IMR-90 (cell line): ENCODE measurements around the gene CMIP. TPM values are rescaled to one million over a fixed set of nuclear protein-coding genes. Genes with fewer than 3 reads are reported as not detected.

Source experiments
- ATAC-seq: fragments of 200-7000 bp; cut with Tn5 transposase; 2 replicates; pipeline ENCODE4 v1.9.1; 2020; ENCODE audit warnings: low read depth, mild to moderate bottlenecking, moderate library complexity
- BruUV-seq: library from RNA; stranded (reverse); fragments of 400-500 nt; replicated peaks from 2 replicates; lab custom pipeline; 2021; lab: Mats Ljungman, UMichigan
- CTCF ChIA-PET: fragments of 300-600 bp; formaldehyde crosslinking; extraction: SDS; loops from one replicate; lab custom pipeline; 2021; ENCODE audit warnings: antibody characterized with exemption; lab: Yijun Ruan, JAX
- POLR2A ChIA-PET: fragments of 300-600 bp; sonication (Branson Sonifier 250); formaldehyde crosslinking; loops from one replicate; lab custom pipeline; 2022; ENCODE audit warnings: antibody characterized with exemption; ENCODE audit not compliant: unreplicated experiment; lab: Charles Lee
- DNase-seq: peaks from one replicate; pipeline ENCODE4 v3.0.0; 2013
- H2AFZ ChIP-seq: replicated peaks from 2 replicates; pipeline ENCODE3; 2013; ENCODE audit warnings: low read length, mild to moderate bottlenecking; ENCODE audit not compliant: poor library complexity
- H2AK5ac ChIP-seq: 2 replicates; pipeline ENCODE4 v1.6.1; 2013; ENCODE audit warnings: low read depth, low read length, inconsistent platforms
- H2AK9ac ChIP-seq: replicated peaks from 2 replicates; pipeline ENCODE3; 2013; ENCODE audit warnings: mild to moderate bottlenecking, low read depth, low read length, moderate library complexity; ENCODE audit not compliant: poor library complexity
- H2BK120ac ChIP-seq: 2 replicates; pipeline ENCODE4 v1.6.1; 2013; ENCODE audit warnings: low read depth, low read length, inconsistent platforms
- H2BK15ac ChIP-seq: 3 replicates; pipeline ENCODE4 v1.6.1; 2013; ENCODE audit warnings: low read depth, low read length, inconsistent platforms
- H2BK20ac ChIP-seq: 2 replicates; pipeline ENCODE4 v1.6.1; 2013; ENCODE audit warnings: low read depth, mild to moderate bottlenecking, inconsistent platforms, low read length, moderate library complexity
- H2BK5ac ChIP-seq: 2 replicates; pipeline ENCODE4 v1.6.1; 2013; ENCODE audit warnings: mild to moderate bottlenecking, low read depth, low read length, inconsistent platforms; ENCODE audit not compliant: poor library complexity, severe bottlenecking
- H3K14ac ChIP-seq: replicated peaks from 2 replicates; pipeline ENCODE4 v1.6.1; 2013; ENCODE audit warnings: low read depth, low read length, inconsistent platforms
- H3K18ac ChIP-seq: 2 replicates; pipeline ENCODE4 v1.6.1; 2013; ENCODE audit warnings: low read depth, low read length, control low read depth
- H3K23ac ChIP-seq: 2 replicates; pipeline ENCODE4 v1.6.1; 2013; ENCODE audit warnings: low read depth, low read length, inconsistent platforms
- H3K27ac ChIP-seq: 2 replicates; pipeline ENCODE4 v1.5.1; 2013; ENCODE audit warnings: mild to moderate bottlenecking, control low read depth, low read length; ENCODE audit not compliant: insufficient read depth
- H3K27me3 ChIP-seq: 2 replicates; pipeline ENCODE4 v1.6.1; 2013; ENCODE audit warnings: low read length; ENCODE audit not compliant: control insufficient read depth, insufficient read depth
- H3K36me3 ChIP-seq: 2 replicates; pipeline ENCODE4 v1.6.1; 2013; ENCODE audit warnings: low read length, mixed read lengths; ENCODE audit not compliant: control insufficient read depth, insufficient read depth
- H3K4ac ChIP-seq: 2 replicates; pipeline ENCODE4 v1.6.1; 2013; ENCODE audit warnings: low read depth, low read length, inconsistent platforms
- H3K4me1 ChIP-seq: 2 replicates; pipeline ENCODE4 v1.6.1; 2013; ENCODE audit warnings: low read length, mixed read lengths; ENCODE audit not compliant: control insufficient read depth, insufficient read depth
- H3K4me2 ChIP-seq: 2 replicates; pipeline ENCODE4 v1.6.1; 2013; ENCODE audit warnings: low read depth, mild to moderate bottlenecking, control low read depth, low read length, moderate library complexity
- H3K4me3 ChIP-seq: 2 replicates; pipeline ENCODE4 v1.5.1; 2013; ENCODE audit warnings: low read depth, mild to moderate bottlenecking, control low read depth, low read length, moderate library complexity; ENCODE audit not compliant: insufficient read depth
- H3K56ac ChIP-seq: 2 replicates; pipeline ENCODE4 v1.6.1; 2013; ENCODE audit warnings: low read length, inconsistent platforms; ENCODE audit not compliant: insufficient read depth; ENCODE audit errors: extremely low read depth
- H3K79me1 ChIP-seq, 2 experiments: 2 replicates each; pipeline ENCODE4 v1.6.1; 2013; ENCODE audit warnings: low read length in 2 of 2, inconsistent platforms in 1 of 2, low read depth in 1 of 2
- H3K9ac ChIP-seq: 2 replicates; pipeline ENCODE4 v1.6.1; 2013; ENCODE audit warnings: low read depth, low read length, control low read depth
- H3K9me1 ChIP-seq: 2 replicates; pipeline ENCODE4 v1.6.1; 2013; ENCODE audit warnings: low read length, inconsistent platforms; ENCODE audit not compliant: insufficient read depth
- H3K9me3 ChIP-seq: 2 replicates; pipeline ENCODE4 v1.6.1; 2013; ENCODE audit warnings: low read length; ENCODE audit not compliant: control insufficient read depth, insufficient read depth
- H4K20me1 ChIP-seq: 2 replicates; pipeline ENCODE4 v1.6.1; 2013; ENCODE audit warnings: low read length, inconsistent platforms; ENCODE audit not compliant: insufficient read depth
- H4K5ac ChIP-seq: 2 replicates; pipeline ENCODE4 v1.6.1; 2013; ENCODE audit warnings: mild to moderate bottlenecking, low read depth, low read length, control low read depth
- H4K8ac ChIP-seq, 2 experiments: 2 replicates each; pipeline ENCODE4 v1.6.1; 2013; ENCODE audit warnings: low read depth in 2 of 2, low read length in 2 of 2, control low read depth in 1 of 2, inconsistent platforms in 1 of 2
- H4K91ac ChIP-seq: 2 replicates; pipeline ENCODE4 v1.6.1; 2013; ENCODE audit warnings: low read depth, low read length, inconsistent platforms; ENCODE audit not compliant: insufficient read depth
- BHLHE40 ChIP-seq: fragments of 150-350 bp; IDR thresholded peaks from 2 replicates; pipeline ENCODE4 v1.6.1; 2016; ENCODE audit warnings: mild to moderate bottlenecking, low read depth, low read length
- CEBPB ChIP-seq: IDR thresholded peaks from 2 replicates; pipeline ENCODE4 v1.6.1; 2012; ENCODE audit warnings: low read depth, low read length, improper control_type of control experiment
- CHD1 ChIP-seq: IDR thresholded peaks from 2 replicates; pipeline ENCODE4 v1.6.1; 2012; ENCODE audit warnings: low read depth, low read length, improper control_type of control experiment
- FOS ChIP-seq: fragments of 150-350 bp; IDR thresholded peaks from 2 replicates; pipeline ENCODE4 v1.6.1; 2016; ENCODE audit warnings: low read depth, low read length
- MAFK ChIP-seq: IDR thresholded peaks from 2 replicates; pipeline ENCODE4 v1.6.1; 2012; ENCODE audit warnings: low read depth, low read length, improper control_type of control experiment
- MAZ ChIP-seq: IDR thresholded peaks from 2 replicates; pipeline ENCODE4 v1.6.1; 2012; ENCODE audit warnings: low read depth, mild to moderate bottlenecking, low read length, improper control_type of control experiment, moderate library complexity, borderline replicate concordance
- MXI1 ChIP-seq: IDR thresholded peaks from 2 replicates; pipeline ENCODE4 v1.6.1; 2012; ENCODE audit warnings: low read depth, mild to moderate bottlenecking, low read length, moderate library complexity, borderline replicate concordance
- NFE2L2 ChIP-seq: fragments of 150-350 bp; IDR thresholded peaks from 2 replicates; pipeline ENCODE4 v1.6.1; 2016; ENCODE audit warnings: low read depth, mild to moderate bottlenecking, low read length
- POLR2A ChIP-seq: IDR thresholded peaks from 2 replicates; pipeline ENCODE4 v1.6.1; 2012; ENCODE audit warnings: mild to moderate bottlenecking, low read depth, low read length
- RAD21 ChIP-seq: IDR thresholded peaks from 2 replicates; pipeline ENCODE4 v1.6.1; 2012; ENCODE audit warnings: low read length, improper control_type of control experiment
- RCOR1 ChIP-seq: IDR thresholded peaks from 2 replicates; pipeline ENCODE4 v1.6.1; 2012; ENCODE audit warnings: mild to moderate bottlenecking, low read length, improper control_type of control experiment; ENCODE audit not compliant: insufficient replicate concordance
- RFX5 ChIP-seq: IDR thresholded peaks from 2 replicates; pipeline ENCODE4 v1.8.0; 2012; ENCODE audit warnings: low read depth, mild to moderate bottlenecking, low read length, moderate library complexity
- SMC3 ChIP-seq: fragments of 150-350 bp; IDR thresholded peaks from 2 replicates; pipeline ENCODE4 v1.6.1; 2016; ENCODE audit warnings: low read depth, mild to moderate bottlenecking, antibody characterized with exemption, low read length, moderate library complexity
- WGBS, 2 experiments: methylation state at CpG; one replicate each; pipeline versions ENCODE4 v1.1.5 to v1.1.7; 2013; ENCODE audit warnings: missing lambda C conversion rate in 2 of 2; ENCODE audit not compliant: insufficient read length in 1 of 2; ENCODE audit errors: extremely low coverage in 2 of 2; 5-methylcytosine and 5-hydroxymethylcytosine counted together
- dilution Hi-C: fragments of 300-500 bp; cut with HindIII; formaldehyde crosslinking; loops from one replicate; pipeline ENCODE4 v1.14.3; 2018; ENCODE audit warnings: low sequenced_read_pairs; ENCODE audit not compliant: unreplicated experiment
- in situ Hi-C: fragments of 300-500 bp; cut with MboI; formaldehyde crosslinking; loops from 3 replicates; pipeline ENCODE4 v1.14.3; 2019; ENCODE audit warnings: low sequenced_read_pairs, inconsistent platforms, mixed read lengths
- intact Hi-C: fragments of 100-400 bp; cut with micrococcal nuclease; formaldehyde crosslinking; loops from 2 replicates; pipeline ENCODE4 v1.10.0; 2022
- polyA plus RNA-seq, 3 experiments: library from polyadenylated mRNA; depleted of rRNA; stranded (reverse); fragments of >200 nt; gene quantifications; 2 replicates each; pipeline ENCODE4 v1.2.3, GENCODE V29; 2012; ENCODE audit warnings: low replicate concordance in 1 of 3
- total RNA-seq: library from RNA; depleted of rRNA; stranded (reverse); fragments of >200 nt; gene quantifications from 2 replicates; pipeline ENCODE4 v1.2.3, GENCODE V29; 2012
- TF ChIP-seq, protein P1 (sequence below): fragments of 150-350 bp; IDR thresholded peaks from 2 replicates; pipeline ENCODE4 v1.6.1; 2016; ENCODE audit warnings: low read depth, mild to moderate bottlenecking, low read length, moderate library complexity, borderline replicate concordance
- TF ChIP-seq, protein P2 (sequence below): conservative IDR thresholded peaks from 2 replicates; pipeline ENCODE4 v1.5.1; 2012; ENCODE audit warnings: mild to moderate bottlenecking, low read depth, low read length, improper control_type of control experiment
- TF ChIP-seq, protein P3 (sequence below): fragments of 150-350 bp; IDR thresholded peaks from 2 replicates; pipeline ENCODE4 v1.6.1; 2017; ENCODE audit warnings: mild to moderate bottlenecking, antibody characterized with exemption, low read length, low read depth

The CMIP gene
- total and polyA plus RNA-seq, 2 of the 4 experiments (the other 2 are of a cell fraction) = 3.2 to 11.6 TPM

GRCh38 chr16:81528256-81528655 is 83.6 kb downstream of the CMIP start:
- no peak overlapping the region for H2BK15ac ChIP-seq
- no peak overlapping the region for H2BK120ac ChIP-seq
- H2AK9ac ChIP-seq = no peak overlapping the region
- no peak overlapping the region for H3K27ac ChIP-seq
- no peak overlapping the region for H4K5ac ChIP-seq
- no peak overlapping the region for H3K14ac ChIP-seq
- H3K79me1 ChIP-seq = peaks cover 44 to 85% of the 10 kb centered on the region in 2 experiments
- H4K20me1 ChIP-seq = peaks cover 65% of the 10 kb centered on the region
- H2AFZ ChIP-seq = no peak overlapping the region
- no peak for TF ChIP-seq RAD21
- no peak for TF ChIP-seq SMC3
- no peak for TF ChIP-seq MXI1
- TF ChIP-seq RCOR1 = no peak
- TF ChIP-seq FOS = no peak
- no peak for TF ChIP-seq RFX5
- TF ChIP-seq BHLHE40 = no peak
- TF ChIP-seq MAFK = no peak
- no peak for TF ChIP-seq CHD1
- TF ChIP-seq NFE2L2 = no peak
- TF ChIP-seq, protein P1, sequence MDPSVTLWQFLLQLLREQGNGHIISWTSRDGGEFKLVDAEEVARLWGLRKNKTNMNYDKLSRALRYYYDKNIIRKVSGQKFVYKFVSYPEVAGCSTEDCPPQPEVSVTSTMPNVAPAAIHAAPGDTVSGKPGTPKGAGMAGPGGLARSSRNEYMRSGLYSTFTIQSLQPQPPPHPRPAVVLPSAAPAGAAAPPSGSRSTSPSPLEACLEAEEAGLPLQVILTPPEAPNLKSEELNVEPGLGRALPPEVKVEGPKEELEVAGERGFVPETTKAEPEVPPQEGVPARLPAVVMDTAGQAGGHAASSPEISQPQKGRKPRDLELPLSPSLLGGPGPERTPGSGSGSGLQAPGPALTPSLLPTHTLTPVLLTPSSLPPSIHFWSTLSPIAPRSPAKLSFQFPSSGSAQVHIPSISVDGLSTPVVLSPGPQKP = no peak
- no peak for TF ChIP-seq CEBPB
- no peak for TF ChIP-seq POLR2A
- TF ChIP-seq, protein P2, sequence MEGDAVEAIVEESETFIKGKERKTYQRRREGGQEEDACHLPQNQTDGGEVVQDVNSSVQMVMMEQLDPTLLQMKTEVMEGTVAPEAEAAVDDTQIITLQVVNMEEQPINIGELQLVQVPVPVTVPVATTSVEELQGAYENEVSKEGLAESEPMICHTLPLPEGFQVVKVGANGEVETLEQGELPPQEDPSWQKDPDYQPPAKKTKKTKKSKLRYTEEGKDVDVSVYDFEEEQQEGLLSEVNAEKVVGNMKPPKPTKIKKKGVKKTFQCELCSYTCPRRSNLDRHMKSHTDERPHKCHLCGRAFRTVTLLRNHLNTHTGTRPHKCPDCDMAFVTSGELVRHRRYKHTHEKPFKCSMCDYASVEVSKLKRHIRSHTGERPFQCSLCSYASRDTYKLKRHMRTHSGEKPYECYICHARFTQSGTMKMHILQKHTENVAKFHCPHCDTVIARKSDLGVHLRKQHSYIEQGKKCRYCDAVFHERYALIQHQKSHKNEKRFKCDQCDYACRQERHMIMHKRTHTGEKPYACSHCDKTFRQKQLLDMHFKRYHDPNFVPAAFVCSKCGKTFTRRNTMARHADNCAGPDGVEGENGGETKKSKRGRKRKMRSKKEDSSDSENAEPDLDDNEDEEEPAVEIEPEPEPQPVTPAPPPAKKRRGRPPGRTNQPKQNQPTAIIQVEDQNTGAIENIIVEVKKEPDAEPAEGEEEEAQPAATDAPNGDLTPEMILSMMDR = no peak
- TF ChIP-seq MAZ = no peak
- TF ChIP-seq, protein P3, sequence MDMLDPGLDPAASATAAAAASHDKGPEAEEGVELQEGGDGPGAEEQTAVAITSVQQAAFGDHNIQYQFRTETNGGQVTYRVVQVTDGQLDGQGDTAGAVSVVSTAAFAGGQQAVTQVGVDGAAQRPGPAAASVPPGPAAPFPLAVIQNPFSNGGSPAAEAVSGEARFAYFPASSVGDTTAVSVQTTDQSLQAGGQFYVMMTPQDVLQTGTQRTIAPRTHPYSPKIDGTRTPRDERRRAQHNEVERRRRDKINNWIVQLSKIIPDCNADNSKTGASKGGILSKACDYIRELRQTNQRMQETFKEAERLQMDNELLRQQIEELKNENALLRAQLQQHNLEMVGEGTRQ = no peak
- no peak overlapping the region for H2AK5ac ChIP-seq
- intact Hi-C loops (no loop called here), in situ Hi-C loops (no loop called here), dilution Hi-C loops (no loop called here)
- H2BK20ac ChIP-seq = no peak overlapping the region
- no peak overlapping the region for H2BK5ac ChIP-seq
- H3K4me1 ChIP-seq = peaks cover 13% of the 10 kb centered on the region
- H3K36me3 ChIP-seq = 0 out of 2 replicates have a peak, but pooled peaks cover 2% of the 10 kb centered on the region
- ChIA-PET POLR2A (interaction anchor here (0.5 kb wide), 1 partner anchor 570 kb away, joined by 3 read pairs; no protein-coding TSS in a partner anchor), CTCF (no interaction called here)
- no peak overlapping the region for H3K56ac ChIP-seq
- no peak overlapping the region for H3K18ac ChIP-seq
- no peaks in the 10 kb centered on the region for H3K27me3 ChIP-seq
- WGBS, 2 experiments = 100% methylated on average over 1 of the region's 2 CpGs; no CpG with 5 or more reads in 1 of the 2 experiments
- no peak overlapping the region for H3K23ac ChIP-seq
- ATAC-seq (no peak), DNase-seq (no peak)
- H4K8ac ChIP-seq = no peak overlapping the region
- H3K9me3 ChIP-seq = no peaks in the 10 kb centered on the region
- BruUV-seq = no TSS peak
- H3K4ac ChIP-seq = no peak overlapping the region
- H3K9ac ChIP-seq = no peak overlapping the region
- no peak overlapping the region for H3K4me2 ChIP-seq
- peaks cover 12% of the 10 kb centered on the region; the same call in 1 of the 2 replicates for H3K9me1 ChIP-seq
- H3K4me3 ChIP-seq = no peak overlapping the region
- H4K91ac ChIP-seq = no peak overlapping the region
